H1 (cell line): ENCODE results near the gene CASR. TPM values are rescaled to one million over a fixed set of nuclear protein-coding genes. Genes with fewer than 3 reads are reported as not detected.

Source experiments
- CTCF ChIA-PET: fragments of 300-600 bp; sonication (Branson Sonifier 250); formaldehyde crosslinking; loops from one replicate; lab custom pipeline; 2021; ENCODE audit not compliant: partially characterized antibody; lab: Charles Lee
- POLR2A ChIA-PET: fragments of 300-600 bp; sonication (Branson Sonifier 250); formaldehyde crosslinking; loops from one replicate; lab custom pipeline; 2021; ENCODE audit warnings: inconsistent platforms; ENCODE audit not compliant: partially characterized antibody; lab: Charles Lee
- DNase-seq, 2 experiments: peaks; one replicate each; pipeline versions ENCODE4 v3.0.0 to v3.0.0-alpha.2; 2010 to 2022; ENCODE audit warnings: low spot score in 2 of 2, low read depth in 1 of 2, mixed read lengths in 1 of 2
- FAIRE-seq: peaks from 2 replicates; lab custom pipeline; 2011; peaks lifted over from hg19 to GRCh38; lab: Jason Lieb, UNC
- H2AFZ ChIP-seq: 2 replicates; pipeline ENCODE4 v1.8.1; 2012; ENCODE audit warnings: low read length, inconsistent platforms
- H2AK5ac ChIP-seq: 2 replicates; pipeline ENCODE4 v1.6.1; 2013; ENCODE audit warnings: low read depth, low read length
- H2BK120ac ChIP-seq: replicated peaks from 2 replicates; pipeline ENCODE3; 2013; ENCODE audit warnings: low read depth, low read length, inconsistent platforms
- H2BK12ac ChIP-seq: 2 replicates; pipeline ENCODE4 v1.6.1; 2013; ENCODE audit warnings: low read depth, low read length
- H2BK15ac ChIP-seq: 2 replicates; pipeline ENCODE4 v1.6.1; 2013; ENCODE audit warnings: low read length
- H2BK20ac ChIP-seq: 2 replicates; pipeline ENCODE4 v1.6.1; 2013; ENCODE audit warnings: low read length
- H2BK5ac ChIP-seq: 2 replicates; pipeline ENCODE4 v1.6.1; 2013; ENCODE audit warnings: low read depth, low read length
- H3K14ac ChIP-seq: 2 replicates; pipeline ENCODE4 v1.6.1; 2013; ENCODE audit warnings: inconsistent platforms; ENCODE audit not compliant: insufficient read length
- H3K18ac ChIP-seq: 2 replicates; pipeline ENCODE4 v1.6.1; 2013; ENCODE audit warnings: low read length; ENCODE audit errors: extremely low read depth
- H3K23ac ChIP-seq: 2 replicates; pipeline ENCODE4 v1.6.1; 2013; ENCODE audit warnings: inconsistent platforms; ENCODE audit not compliant: insufficient read length
- H3K23me2 ChIP-seq: 2 replicates; pipeline ENCODE4 v1.6.1; 2013; ENCODE audit warnings: low read depth, low read length
- H3K27ac ChIP-seq: 2 replicates; pipeline ENCODE4 v1.6.1; 2011; ENCODE audit warnings: low read depth, low read length, inconsistent platforms
- H3K27me3 ChIP-seq, 4 experiments: replicated peaks in 1 of 4; 1 replicate in 1 of 4; 2 replicates in 3 of 4; pipeline versions ENCODE4 v1.6.1 to v1.8.1; 2011 to 2013; ENCODE audit warnings: low read length in 3 of 4, mild to moderate bottlenecking in 3 of 4, inconsistent platforms in 2 of 4, mixed read lengths in 2 of 4, moderate library complexity in 1 of 4; ENCODE audit not compliant: control insufficient read depth in 3 of 4, insufficient read depth in 3 of 4; ENCODE audit errors: extremely low read depth in 1 of 4
- H3K36me3 ChIP-seq, 4 experiments: 2 replicates each; pipeline versions ENCODE4 v1.6.1 to v1.8.1; 2011 to 2013; ENCODE audit warnings: mild to moderate bottlenecking in 4 of 4, low read length in 3 of 4, moderate library complexity in 2 of 4, control low read depth in 1 of 4, inconsistent platforms in 1 of 4; ENCODE audit not compliant: insufficient read depth in 4 of 4, control insufficient read depth in 2 of 4
- H3K4ac ChIP-seq: replicated peaks from 2 replicates; pipeline ENCODE3; 2013; ENCODE audit warnings: low read length, low read depth, mixed read lengths, inconsistent platforms; ENCODE audit not compliant: insufficient read length
- H3K4me1 ChIP-seq, 4 experiments: replicated peaks in 1 of 4; 1 replicate in 1 of 4; 2 replicates in 3 of 4; pipeline versions ENCODE4 v1.6.1 to v1.8.1; 2011 to 2013; ENCODE audit warnings: low read length in 3 of 4, inconsistent platforms in 2 of 4, mixed read lengths in 1 of 4; ENCODE audit not compliant: insufficient read depth in 4 of 4, control insufficient read depth in 3 of 4
- H3K4me2 ChIP-seq, 2 experiments: 2 replicates each; pipeline versions ENCODE4 v1.6.1 to v1.8.1; 2011 to 2013; ENCODE audit warnings: low read depth in 2 of 2, low read length in 2 of 2, control low read depth in 1 of 2, inconsistent platforms in 1 of 2, mild to moderate bottlenecking in 1 of 2; ENCODE audit not compliant: insufficient read depth in 1 of 2
- H3K4me3 ChIP-seq, 4 experiments: fragments of 200-600, 300-600 bp in 1 of 4; sonication (generic), shearing (Covaris generic), sonication (Bioruptor Twin) in 1 of 4; 2 replicates each; pipeline versions ENCODE4 v1.5.1 to v1.8.1; 2011 to 2016; ENCODE audit warnings: low read length in 4 of 4, low read depth in 3 of 4, control low read depth in 2 of 4, inconsistent platforms in 2 of 4, mild to moderate bottlenecking in 2 of 4, mixed read lengths in 1 of 4, moderate library complexity in 1 of 4; ENCODE audit not compliant: insufficient read depth in 2 of 4; ENCODE audit errors: extremely low read depth in 1 of 4
- H3K56ac ChIP-seq: replicated peaks from 2 replicates; pipeline ENCODE3; 2013; ENCODE audit warnings: low read depth, mild to moderate bottlenecking, mixed read lengths, low read length, inconsistent platforms; ENCODE audit not compliant: insufficient read length
- H3K79me1 ChIP-seq: 2 replicates; pipeline ENCODE4 v1.6.1; 2013; ENCODE audit warnings: low read depth, low read length, control low read depth
- H3K79me2 ChIP-seq, 2 experiments: 2 replicates each; pipeline versions ENCODE4 v1.6.1 to v1.8.1; 2012 to 2013; ENCODE audit warnings: low read length in 2 of 2, mild to moderate bottlenecking in 2 of 2, inconsistent platforms in 1 of 2; ENCODE audit not compliant: insufficient read depth in 2 of 2, control insufficient read depth in 1 of 2
- H3K9ac ChIP-seq, 4 experiments: replicated peaks in 1 of 4; 1 replicate in 1 of 4; 2 replicates in 3 of 4; pipeline versions ENCODE4 v1.6.1 to v1.8.1; 2011 to 2013; ENCODE audit warnings: low read depth in 3 of 4, low read length in 3 of 4, control low read depth in 2 of 4, mild to moderate bottlenecking in 2 of 4, moderate library complexity in 2 of 4, inconsistent platforms in 1 of 4; ENCODE audit errors: extremely low read depth in 1 of 4
- H3K9me3 ChIP-seq, 2 experiments: 2 replicates each; pipeline versions ENCODE4 v1.6.1 to v1.8.1; 2012 to 2013; ENCODE audit warnings: mild to moderate bottlenecking in 2 of 2, moderate library complexity in 2 of 2, control low read depth in 1 of 2, inconsistent platforms in 1 of 2, low read depth in 1 of 2, low read length in 1 of 2, mixed read lengths in 1 of 2; ENCODE audit not compliant: insufficient read depth in 2 of 2
- H4K20me1 ChIP-seq, 2 experiments: replicated peaks in 1 of 2; 2 replicates each; pipeline versions ENCODE3 to v1.8.1; 2011 to 2013; ENCODE audit warnings: inconsistent platforms in 2 of 2, low read length in 2 of 2, mild to moderate bottlenecking in 1 of 2; ENCODE audit not compliant: insufficient read depth in 2 of 2, control insufficient read depth in 1 of 2
- H4K5ac ChIP-seq: 2 replicates; pipeline ENCODE4 v1.6.1; 2013; ENCODE audit warnings: low read length, low read depth, mixed read lengths, inconsistent platforms; ENCODE audit not compliant: insufficient read length
- H4K8ac ChIP-seq: 2 replicates; pipeline ENCODE4 v1.8.0; 2013; ENCODE audit warnings: mild to moderate bottlenecking, moderate library complexity, low read length, inconsistent platforms; ENCODE audit not compliant: insufficient read depth; ENCODE audit errors: extremely low read depth
- H4K91ac ChIP-seq: replicated peaks from 2 replicates; pipeline ENCODE3; 2013; ENCODE audit warnings: low read length, mixed read lengths, inconsistent platforms; ENCODE audit not compliant: insufficient read length
- CEBPB ChIP-seq: IDR thresholded peaks from 2 replicates; pipeline ENCODE4 v1.6.1; 2012; ENCODE audit warnings: low read depth, low read length
- SIN3A ChIP-seq, 2 experiments: IDR thresholded peaks in 1 of 2; conservative IDR thresholded peaks in 1 of 2; 2 replicates each; pipeline ENCODE4 v1.6.1; 2011 to 2012; ENCODE audit warnings: low read length in 2 of 2, improper control_type of control experiment in 1 of 2, low read depth in 1 of 2, mild to moderate bottlenecking in 1 of 2
- SIX5 ChIP-seq: IDR thresholded peaks from 2 replicates; pipeline ENCODE4 v1.6.1; 2011; ENCODE audit warnings: mild to moderate bottlenecking, low read depth, low read length
- SP1 ChIP-seq: IDR thresholded peaks from 2 replicates; pipeline ENCODE4 v1.6.1; 2011; ENCODE audit warnings: low read depth, low read length
- TCF12 ChIP-seq: IDR thresholded peaks from 2 replicates; pipeline ENCODE4 v1.6.1; 2011; ENCODE audit warnings: low read depth, mild to moderate bottlenecking, low read length
- WGBS, 2 experiments: shearing (Covaris generic) in 1 of 2; methylation state at CpG; one replicate each; pipeline versions ENCODE4 v1.1.6 to v1.1.7; 2013 to 2015; ENCODE audit warnings: low lambda C conversion rate in 2 of 2, mixed read lengths in 2 of 2, inconsistent platforms in 1 of 2, low coverage in 1 of 2, missing lambda C conversion rate in 1 of 2; ENCODE audit not compliant: insufficient replicate concordance in 2 of 2, insufficient coverage in 1 of 2, insufficient read length in 1 of 2; ENCODE audit errors: extremely low coverage in 1 of 2, missing lambda C conversion rate in 1 of 2; 5-methylcytosine and 5-hydroxymethylcytosine counted together
- polyA plus RNA-seq, 7 experiments: library from polyadenylated mRNA; depleted of rRNA in 3 of 7; stranded (reverse) in 5 of 7; unstranded in 2 of 7; fragments of >200 nt in 5 of 7; fragments of 200-250 nt in 2 of 7; gene quantifications; 1 replicate in 5 of 7; 2 replicates in 1 of 7; 4 replicates in 1 of 7; pipeline versions ENCODE4 v1.2.1 to v1.2.3, GENCODE V29; 2011 to 2013; ENCODE audit warnings: missing spikeins in 2 of 7, mixed read lengths in 2 of 7
- total RNA-seq: library from RNA; stranded (reverse); fragmentation: NEBNext Ultra II Directional; extraction: Animal tissue kit (Norgen Biotek cat#: 25700); gene quantifications from 2 replicates; pipeline ENCODE4 v1.2.1, GENCODE V29; 2021
- TF ChIP-seq, protein P1 (sequence below): IDR thresholded peaks from 2 replicates; pipeline ENCODE4 v1.6.1; 2011; ENCODE audit warnings: low read depth, mild to moderate bottlenecking, low read length; ENCODE audit not compliant: insufficient read depth

Gene CASR
- total and polyA plus RNA-seq, 2 of the 8 experiments (the other 6 are each of a cell fraction or from before 2014, with no cell fraction given), result 0.36 to 0.58 TPM

DNA sequence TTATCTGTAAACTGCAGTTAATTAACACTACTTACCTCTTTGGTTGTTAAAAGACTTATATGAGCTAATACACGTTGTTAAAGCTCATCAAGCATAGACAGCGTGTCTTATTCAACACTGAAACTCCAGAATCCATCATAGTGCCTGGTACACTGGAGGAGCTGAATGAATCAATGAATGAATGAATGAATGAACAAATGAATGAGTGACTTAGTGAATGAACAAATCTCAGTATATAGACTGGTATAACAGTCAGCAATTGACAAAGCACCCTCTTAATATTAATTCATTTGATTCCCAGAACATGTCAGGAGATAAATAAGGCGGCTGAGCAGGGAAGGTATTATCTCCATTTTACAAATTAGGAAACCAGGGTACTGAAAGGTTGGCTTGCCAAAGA lies 7.1 kb downstream of the CASR start:
- Histone ChIP-seq H2AK5ac (no peak overlapping the region), H2BK20ac (no peak overlapping the region), H3K4ac (no peak overlapping the region), H3K56ac (no peak overlapping the region), H4K20me1 (no peaks in the 10 kb centered on the region), H4K91ac (no peak overlapping the region), H2AFZ (no peak overlapping the region), H2BK15ac (no peak overlapping the region), H2BK12ac (no peak overlapping the region), H3K79me2 (no peaks in the 10 kb centered on the region), H3K4me3 (no peak overlapping the region), H3K4me1 (no peaks in the 10 kb centered on the region), H3K23ac (no peak overlapping the region), H3K9me3 (no peaks in the 10 kb centered on the region), H3K9ac (no peak overlapping the region), H3K18ac (no peak overlapping the region), H3K27me3 (peaks cover 0 to 7% (median 4%) of the 10 kb centered on the region in 4 experiments; a peak in 5 of 7 replicates), H2BK120ac (no peak overlapping the region), H3K14ac (no peak overlapping the region), H3K36me3 (no peaks in the 10 kb centered on the region), H4K5ac (no peak overlapping the region), H3K27ac (no peak overlapping the region), H2BK5ac (no peak overlapping the region), H4K8ac (no peak overlapping the region), H3K79me1 (no peaks in the 10 kb centered on the region), H3K4me2 (no peak overlapping the region), H3K23me2 (no peaks in the 10 kb centered on the region; the same call in 1 of the 2 replicates)
- WGBS, 2 experiments, result 86% methylated on average over 3 of the region's 3 CpGs; no CpG with 5 or more reads in 1 of the 2 experiments
- POLR2A ChIA-PET, result no interaction called here
- CTCF ChIA-PET, result interaction anchor here (0.6 to 1.5 kb wide), 5 partner anchors 9 to 89 kb away, joined by 3 to 4 read pairs (median 4); no protein-coding TSS in a partner anchor
- TF ChIP-seq SP1 (no peak), TCF12 (no peak), SIN3A (conservative IDR thresholded peaks at IDR 0.05 in 1 of 2, IDR thresholded peaks at IDR 0.05 in 1 of 2; ENCODE audit: low read depth in 1 of 2, low read length in 2 of 2) (no peak), CEBPB (no peak), SIX5 (no peak)
- TF ChIP-seq, protein P1, sequence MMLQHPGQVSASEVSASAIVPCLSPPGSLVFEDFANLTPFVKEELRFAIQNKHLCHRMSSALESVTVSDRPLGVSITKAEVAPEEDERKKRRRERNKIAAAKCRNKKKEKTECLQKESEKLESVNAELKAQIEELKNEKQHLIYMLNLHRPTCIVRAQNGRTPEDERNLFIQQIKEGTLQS, result no peak
- no peak for FAIRE-seq
- no peak for DNase-seq
